Stomach (tissue), 4 donors: Measurements from ENCODE around the gene SCAMP2.

Source experiments
- CTCF ChIP-seq, 7 experiments: fragments of 450-650 bp in 4 of 7; fragments of 200-600 bp in 3 of 7; sonication (generic) in 3 of 7; IDR thresholded peaks; one replicate each; pipeline ENCODE4 v1.5.1; 2016 to 2019; ENCODE audit warnings: antibody characterized with exemption in 7 of 7, control low read depth in 2 of 7, mild to moderate bottlenecking in 1 of 7
- POLR2A ChIP-seq, 4 donors: fragments of 450-650 bp; IDR thresholded peaks; one replicate each; pipeline ENCODE4 v1.6.1; 2016; ENCODE audit warnings: antibody characterized with exemption in 4 of 4, control low read depth in 2 of 4, mild to moderate bottlenecking in 1 of 4, moderate library complexity in 1 of 4

DNA sequence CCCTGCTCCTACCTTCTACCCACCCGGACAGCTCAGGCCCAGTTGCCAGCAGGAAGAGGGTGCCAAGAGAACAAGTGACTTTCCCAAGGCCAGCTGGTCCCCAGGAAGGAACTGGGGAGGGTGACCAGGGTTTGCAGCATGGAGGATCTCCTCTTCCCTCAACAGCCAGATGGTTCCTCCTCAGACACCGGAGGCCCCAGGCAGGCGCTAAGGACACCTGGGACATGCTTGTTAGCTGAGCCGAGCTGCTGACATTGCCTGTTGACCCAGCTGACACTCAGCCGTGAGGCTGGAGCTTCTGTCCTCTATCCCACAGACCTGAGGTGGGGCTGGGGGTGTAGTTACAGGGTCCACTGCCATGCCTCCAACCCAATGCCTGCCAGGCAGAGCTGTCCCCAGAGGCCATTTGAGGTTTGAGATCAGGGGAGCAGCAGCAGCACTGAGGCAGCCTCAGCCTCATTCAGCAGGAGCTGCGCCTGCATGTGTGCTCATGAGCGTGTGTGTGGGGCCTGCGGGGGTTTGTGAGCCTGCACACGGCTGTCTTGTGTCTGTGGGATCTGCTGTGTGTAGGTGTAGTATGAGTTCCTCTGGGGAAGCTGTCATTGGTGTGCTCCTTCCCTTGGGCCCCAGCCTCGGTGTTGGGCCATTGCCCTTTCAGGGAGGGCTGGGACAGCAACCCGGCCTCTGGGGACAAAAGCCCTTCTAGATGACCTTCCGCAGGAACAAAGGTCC, 39.6 kb downstream of the SCAMP2 start:
- no peak for TF ChIP-seq CTCF (IDR thresholded peaks at IDR 0.05)
- TF ChIP-seq POLR2A (IDR thresholded peaks at IDR 0.05): no peak
